GM12801 (cell line): ENCODE measurements around the gene ORM2.

Experiments
- TF ChIP-seq, protein P1 (sequence below): IDR thresholded peaks from one replicate; pipeline ENCODE4 v1.5.1; 2011; ENCODE audit warnings: control low read depth; ENCODE audit not compliant: insufficient read length; ENCODE audit errors: extremely low read depth

ORM2 gene

DNA sequence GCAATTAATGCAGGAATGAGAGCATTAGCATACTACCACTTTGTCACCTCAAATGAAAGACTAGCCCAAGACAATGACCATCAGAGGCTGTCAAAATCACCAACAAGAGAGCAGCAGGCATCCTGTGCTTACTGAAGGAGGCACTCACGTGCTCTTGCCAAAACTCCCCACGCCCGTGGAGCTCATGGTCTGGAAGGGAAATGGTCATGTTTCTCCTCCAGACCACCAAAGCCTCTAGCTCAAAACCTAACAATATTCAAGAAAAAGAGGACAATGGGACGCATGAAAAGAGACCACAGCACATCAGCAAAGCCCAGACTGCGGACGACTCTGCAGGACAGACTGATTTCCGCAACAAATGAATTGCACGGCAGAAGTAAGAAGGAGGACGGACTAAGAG, 45.3 kb downstream of the ORM2 start:
- TF ChIP-seq, protein P1, sequence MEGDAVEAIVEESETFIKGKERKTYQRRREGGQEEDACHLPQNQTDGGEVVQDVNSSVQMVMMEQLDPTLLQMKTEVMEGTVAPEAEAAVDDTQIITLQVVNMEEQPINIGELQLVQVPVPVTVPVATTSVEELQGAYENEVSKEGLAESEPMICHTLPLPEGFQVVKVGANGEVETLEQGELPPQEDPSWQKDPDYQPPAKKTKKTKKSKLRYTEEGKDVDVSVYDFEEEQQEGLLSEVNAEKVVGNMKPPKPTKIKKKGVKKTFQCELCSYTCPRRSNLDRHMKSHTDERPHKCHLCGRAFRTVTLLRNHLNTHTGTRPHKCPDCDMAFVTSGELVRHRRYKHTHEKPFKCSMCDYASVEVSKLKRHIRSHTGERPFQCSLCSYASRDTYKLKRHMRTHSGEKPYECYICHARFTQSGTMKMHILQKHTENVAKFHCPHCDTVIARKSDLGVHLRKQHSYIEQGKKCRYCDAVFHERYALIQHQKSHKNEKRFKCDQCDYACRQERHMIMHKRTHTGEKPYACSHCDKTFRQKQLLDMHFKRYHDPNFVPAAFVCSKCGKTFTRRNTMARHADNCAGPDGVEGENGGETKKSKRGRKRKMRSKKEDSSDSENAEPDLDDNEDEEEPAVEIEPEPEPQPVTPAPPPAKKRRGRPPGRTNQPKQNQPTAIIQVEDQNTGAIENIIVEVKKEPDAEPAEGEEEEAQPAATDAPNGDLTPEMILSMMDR: no peak

DNA sequence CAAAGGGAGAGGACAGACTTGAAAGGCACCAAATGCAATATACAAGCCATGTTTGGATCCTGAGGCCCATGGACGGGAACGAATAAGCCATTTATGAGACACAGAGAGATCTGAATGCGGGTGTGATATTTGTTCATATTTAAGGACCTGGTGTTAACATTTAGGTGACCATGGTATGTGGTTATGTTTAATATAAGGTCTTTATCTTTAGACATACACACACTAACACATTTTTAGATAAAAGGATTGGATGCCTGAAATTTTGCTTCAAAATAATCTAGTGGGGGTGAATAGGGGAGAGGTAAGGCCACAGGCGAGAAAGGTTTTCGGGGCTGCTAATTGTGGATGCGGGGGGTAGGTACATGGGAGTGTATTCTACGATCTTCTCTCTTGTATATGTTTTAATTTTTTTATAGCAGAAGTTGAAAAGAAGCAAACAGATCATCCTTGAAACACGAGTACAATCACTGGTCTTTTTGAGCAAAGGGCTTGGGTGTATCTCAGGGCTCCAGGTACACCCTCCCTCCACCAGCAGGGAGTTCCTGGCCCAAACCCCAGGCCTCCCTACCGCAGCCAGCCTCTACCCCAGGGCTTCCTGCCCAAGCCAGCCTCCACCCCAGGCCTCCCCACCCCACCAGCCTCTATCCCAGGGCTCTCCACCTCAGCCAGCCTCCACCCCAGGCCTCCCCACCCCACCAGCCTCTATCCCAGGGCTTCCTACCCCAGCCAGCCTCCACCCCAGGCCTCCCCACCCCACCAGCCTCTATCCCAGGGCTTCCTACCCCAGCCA, 45.9 kb downstream of the ORM2 start:
- TF ChIP-seq, protein P1: no peak

DNA sequence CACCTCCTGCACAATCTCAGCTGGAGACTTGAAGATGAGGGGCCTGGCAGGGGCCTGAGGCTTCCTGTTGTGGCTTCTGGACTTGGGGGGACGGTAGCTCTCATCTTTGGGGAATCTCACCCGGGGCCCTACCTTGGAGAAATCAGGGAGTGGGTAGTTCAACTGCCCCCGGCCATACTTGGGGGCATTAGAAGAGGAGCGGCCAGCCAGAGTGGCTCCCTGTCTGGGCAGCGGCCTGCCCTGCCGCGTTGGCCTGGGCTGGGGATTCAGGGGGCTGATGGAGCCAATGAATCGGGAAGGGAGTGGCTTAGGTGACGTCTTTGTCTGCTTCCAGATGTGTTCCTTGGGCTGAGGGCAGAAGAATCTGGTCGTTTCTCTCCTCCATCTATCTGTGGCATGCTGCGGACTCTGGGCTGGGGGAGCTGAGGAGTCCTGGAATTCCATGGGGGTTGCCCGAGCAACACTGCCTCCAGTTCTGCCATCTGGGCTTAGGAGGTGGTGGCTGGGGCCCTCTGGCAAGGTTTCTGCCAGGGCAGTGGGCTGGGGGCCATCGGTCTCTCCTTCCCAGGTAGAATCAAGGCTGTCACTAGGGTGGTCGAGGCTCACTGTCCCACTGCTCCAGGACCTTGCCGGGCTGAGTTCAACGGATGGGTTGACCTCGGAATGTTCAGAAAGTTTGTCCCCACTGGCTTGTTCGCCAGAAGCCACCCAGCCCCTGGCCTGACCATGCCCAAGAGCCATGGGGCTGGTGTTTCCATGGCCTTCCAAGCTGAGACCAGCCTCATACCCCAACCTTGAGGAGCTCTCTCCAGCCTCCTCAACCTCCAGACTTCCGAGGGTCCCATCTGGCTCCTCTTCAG, 47.1 kb downstream of the ORM2 start:
- TF ChIP-seq, protein P1: no peak

DNA sequence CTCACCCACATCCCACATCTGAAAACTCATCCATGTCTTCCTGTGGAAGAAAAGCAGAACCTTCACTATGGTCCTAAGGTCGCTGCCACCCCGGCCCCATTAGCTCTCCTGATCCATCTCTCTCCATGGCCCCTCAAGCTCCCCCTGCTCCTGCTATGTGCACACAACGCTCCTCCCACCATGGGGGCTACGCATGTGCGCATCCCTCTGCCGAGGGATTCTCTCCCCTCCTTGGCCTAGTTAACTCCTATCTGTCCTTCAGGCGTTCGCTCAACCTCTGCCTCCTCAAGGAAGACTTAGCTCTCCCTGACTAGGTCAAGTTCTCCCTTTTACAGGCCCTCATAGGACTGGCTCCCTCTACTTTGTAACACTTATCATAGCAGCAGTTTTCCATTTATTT, 48.3 kb downstream of the ORM2 start:
- TF ChIP-seq, protein P1: no peak

DNA sequence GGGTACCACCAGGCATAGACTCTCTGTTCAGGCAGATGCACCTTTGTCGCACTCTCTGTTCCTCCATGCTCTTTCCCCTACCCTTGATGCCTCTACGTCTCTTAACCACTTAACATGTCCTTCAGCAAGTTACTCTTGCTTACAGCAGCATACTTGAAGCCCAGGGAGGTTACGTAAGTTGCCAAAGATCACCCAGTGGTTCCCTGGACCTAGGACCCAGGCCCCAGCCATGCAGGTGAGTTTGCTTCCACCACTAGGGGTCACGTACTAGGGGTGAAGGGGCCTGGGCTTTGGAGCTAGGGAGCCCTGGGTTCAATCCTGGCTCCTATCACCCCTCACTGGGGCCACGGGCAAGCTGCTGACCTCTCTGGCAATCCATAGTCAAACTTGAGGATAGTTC, 49.2 kb downstream of the ORM2 start:
- TF ChIP-seq, protein P1: no peak
